Left cardiac atrium (tissue), 4 donors: Measurements from ENCODE around the gene TRPV6. TPM values are rescaled to one million over a fixed set of nuclear protein-coding genes. Genes with fewer than 3 reads are reported as not detected.

Experiments
- ATAC-seq, 2 donors: fragments of 200-7000 bp; cut with Tn5 transposase; one replicate each; pipeline ENCODE4 v1.9.1; 2020; ENCODE audit warnings: mild to moderate bottlenecking in 2 of 2, moderate library complexity in 2 of 2
- DNase-seq: peaks from one replicate; pipeline ENCODE4 v3.0.0-alpha.2; 2020
- intact Hi-C, 2 donors: fragments of 100-400 bp; cut with DNase I; formaldehyde crosslinking; loops; one replicate each; pipeline versions ENCODE4 v1.14.1 to v1.15.1; 2022 to 2023
- total RNA-seq, 2 donors: library from RNA; stranded (reverse); fragmentation: NEBNext Ultra II Directional; extraction: Animal tissue kit (Norgen Biotek cat#: 25700); gene quantifications; one replicate each; pipeline ENCODE4 v1.2.1, GENCODE V29; 2021
- donor health status: DM: no; HTN: yes; CAD: no.
- donor health status: DM: no; HTN: yes; CAD: no; lungs with severe emphysema.
- donor health status: DM: yes; HTN: yes; CAD: no.
- donor health status: Dilated cardiomyopathy.

Gene TRPV6
- total RNA-seq, 2 donors from 2014 or later, result 0.24 to 0.27 TPM

DNA sequence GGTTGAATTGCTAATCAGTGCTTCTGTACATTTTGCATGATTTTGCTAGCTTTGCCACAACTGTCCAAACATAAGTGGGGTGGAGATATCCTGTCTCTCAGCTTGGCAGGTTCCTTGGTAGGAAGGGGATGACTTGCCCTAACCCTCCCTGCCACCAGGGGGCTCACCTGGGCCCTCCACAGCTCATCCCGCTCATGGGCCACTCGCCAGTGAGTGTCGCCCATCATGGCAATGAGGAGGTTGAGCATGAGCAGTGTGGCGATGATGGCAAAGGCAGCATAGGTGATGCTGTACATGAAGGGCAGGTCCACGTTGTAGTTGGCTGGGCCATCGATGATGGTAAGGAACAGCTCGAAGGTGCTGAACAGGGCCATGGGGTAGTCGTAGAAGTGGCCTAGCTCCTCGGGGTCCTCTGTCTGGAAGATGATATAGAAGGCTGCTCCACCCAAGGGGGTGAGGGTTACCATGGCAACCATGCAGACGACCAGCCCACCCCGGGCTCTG lies 12.2 kb downstream of the TRPV6 start:
- no peak for DNase-seq
- ATAC-seq, result no peak
- intact Hi-C loops, result no loop called here

DNA sequence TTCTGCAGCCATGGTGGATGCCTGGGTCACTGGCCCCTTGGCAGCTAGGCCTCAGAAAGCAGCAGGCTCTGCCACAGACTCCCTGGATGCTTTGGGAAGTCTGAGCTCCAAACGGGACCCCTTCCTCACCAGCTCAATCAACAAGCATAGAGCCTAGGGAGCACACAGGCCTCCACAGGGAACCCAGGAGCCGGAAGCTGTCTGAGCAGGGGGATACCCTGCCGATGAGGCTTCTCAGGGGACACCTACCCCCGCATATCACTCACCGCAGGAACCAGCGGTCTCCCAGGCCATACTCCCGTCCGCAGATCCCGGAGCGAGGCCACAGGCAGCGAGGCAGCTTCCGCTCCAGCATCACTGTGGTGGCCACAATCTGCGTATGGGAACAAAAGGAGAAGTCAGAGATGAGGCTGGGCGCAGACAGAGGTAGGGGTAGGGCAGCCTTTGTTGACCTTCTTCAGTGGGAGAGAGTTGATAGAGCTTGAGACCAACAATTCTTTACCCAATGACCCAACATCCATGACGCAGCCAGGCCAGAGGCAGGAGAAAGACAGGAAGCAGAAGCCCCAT lies 13.4 kb downstream of the TRPV6 start:
- no peak for DNase-seq
- ATAC-seq, result no peak
- intact Hi-C loops, result no loop called here

DNA sequence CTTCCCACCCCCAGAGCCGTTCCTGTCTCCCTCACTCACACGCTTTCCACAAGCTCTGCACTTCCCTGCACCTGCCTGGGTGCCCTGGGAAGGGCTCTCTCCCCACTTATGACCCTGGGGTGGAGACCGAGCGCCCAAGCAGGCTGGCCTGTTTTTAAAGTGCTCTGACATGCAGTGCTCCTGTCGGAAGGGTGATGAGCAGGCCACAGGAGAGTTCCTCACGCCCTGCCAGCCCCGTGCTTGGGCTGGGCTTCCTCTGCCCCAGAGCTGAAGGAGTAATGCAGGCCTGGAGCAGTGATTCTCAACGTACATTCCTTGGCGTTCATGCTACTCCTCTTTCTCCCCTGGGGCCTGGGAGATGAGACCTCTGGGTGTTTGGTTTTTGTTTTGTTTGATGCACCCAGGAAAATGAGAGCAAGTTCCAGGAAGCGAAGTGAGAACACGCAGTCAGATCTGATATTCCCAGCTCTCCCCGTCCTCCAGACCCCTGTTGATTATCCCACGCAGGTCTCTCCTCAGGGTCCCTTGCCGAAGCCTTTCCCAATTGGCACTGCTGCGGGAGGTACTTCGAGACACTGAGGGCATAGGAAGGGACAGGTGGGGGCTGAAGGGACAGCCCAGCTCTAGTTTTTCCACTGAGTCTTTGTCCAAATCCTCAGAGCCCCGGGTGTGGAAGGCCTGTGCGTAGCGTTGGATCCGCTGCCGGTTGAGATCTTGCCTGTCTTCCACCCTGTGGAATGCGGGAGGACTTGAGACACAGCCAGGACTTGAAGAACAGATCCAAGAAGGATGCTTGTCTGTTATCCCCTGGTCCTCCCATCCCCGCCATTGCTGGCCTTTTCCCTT lies 14.1 kb downstream of the TRPV6 start:
- intact Hi-C loops, result no loop called here
- no peak for ATAC-seq
- no peak for DNase-seq

DNA sequence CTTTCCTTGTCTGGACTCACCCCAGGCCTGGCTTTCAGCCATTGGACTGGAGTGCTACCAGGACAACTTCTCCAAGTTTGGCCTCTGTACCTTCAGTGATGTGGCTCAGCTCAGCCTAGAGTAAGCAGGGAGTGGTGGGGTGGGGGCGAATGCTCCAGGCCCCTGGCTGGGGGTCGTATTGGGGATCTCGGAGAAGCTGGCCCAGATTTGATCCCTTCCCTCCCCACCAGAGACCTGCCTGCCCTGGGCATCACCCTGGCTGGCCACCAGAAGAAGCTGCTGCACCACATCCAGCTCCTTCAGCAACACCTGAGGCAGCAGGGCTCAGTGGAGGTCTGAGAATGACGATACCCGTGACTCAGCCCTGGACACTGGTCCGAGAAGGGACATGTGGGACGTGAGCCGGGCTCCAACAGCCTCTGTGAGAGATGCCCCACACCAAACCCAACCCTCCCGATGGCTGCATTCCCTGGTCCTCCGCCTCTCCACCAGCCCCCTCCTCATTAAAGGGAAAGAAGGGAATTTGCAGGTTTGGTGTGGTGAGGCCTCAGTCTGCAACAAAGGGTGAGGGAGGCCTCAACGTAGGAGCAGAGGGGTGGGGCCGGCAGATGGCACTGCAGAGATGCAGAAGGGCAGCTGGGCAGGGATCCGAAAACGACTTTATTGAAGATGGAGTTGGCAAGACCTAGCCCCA lies 14.8 kb downstream of the TRPV6 start:
- intact Hi-C loops, result no loop called here
- ATAC-seq (no peak), DNase-seq (no peak)

DNA sequence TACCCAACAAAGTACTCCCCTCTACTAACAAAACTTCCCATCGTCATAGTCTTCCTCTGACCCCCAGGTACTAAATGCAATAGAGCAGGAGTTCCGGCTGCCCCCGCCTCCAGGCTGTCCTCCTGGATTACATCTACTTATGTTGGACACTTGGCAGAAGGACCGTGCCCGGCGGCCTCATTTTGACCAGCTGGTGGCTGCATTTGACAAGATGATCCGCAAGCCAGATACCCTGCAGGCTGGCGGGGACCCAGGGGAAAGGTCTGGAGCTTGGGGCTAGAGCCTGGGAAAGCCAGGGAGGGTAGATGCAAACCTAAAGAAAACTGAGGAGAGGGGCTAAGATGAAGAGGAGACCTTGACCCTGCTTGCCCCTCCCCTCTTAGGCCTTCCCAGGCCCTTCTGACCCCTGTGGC lies 15.4 kb downstream of the TRPV6 start:
- intact Hi-C loops, result no loop called here
- DNase-seq, result no peak
- ATAC-seq, result no peak

DNA sequence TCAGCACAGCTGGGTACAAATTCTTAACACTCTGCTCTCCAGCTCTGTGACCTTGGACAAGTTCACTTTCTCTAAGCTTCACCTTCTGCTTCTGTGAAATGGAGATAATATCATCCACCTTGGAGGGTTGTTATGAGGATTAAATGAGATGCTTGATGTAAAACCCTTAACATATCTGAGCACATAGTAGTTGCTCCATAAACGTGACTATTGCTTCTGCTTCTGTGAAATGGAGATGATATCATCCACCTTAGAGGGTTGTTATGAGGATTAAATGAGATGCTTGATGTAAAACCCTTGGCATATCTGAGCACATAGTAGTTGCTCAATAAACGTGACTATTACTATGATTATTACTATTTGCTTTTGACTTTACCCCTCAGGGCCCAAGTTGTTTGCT lies 16.1 kb downstream of the TRPV6 start:
- intact Hi-C loops, result no loop called here
- DNase-seq, result no peak
- no peak for ATAC-seq

DNA sequence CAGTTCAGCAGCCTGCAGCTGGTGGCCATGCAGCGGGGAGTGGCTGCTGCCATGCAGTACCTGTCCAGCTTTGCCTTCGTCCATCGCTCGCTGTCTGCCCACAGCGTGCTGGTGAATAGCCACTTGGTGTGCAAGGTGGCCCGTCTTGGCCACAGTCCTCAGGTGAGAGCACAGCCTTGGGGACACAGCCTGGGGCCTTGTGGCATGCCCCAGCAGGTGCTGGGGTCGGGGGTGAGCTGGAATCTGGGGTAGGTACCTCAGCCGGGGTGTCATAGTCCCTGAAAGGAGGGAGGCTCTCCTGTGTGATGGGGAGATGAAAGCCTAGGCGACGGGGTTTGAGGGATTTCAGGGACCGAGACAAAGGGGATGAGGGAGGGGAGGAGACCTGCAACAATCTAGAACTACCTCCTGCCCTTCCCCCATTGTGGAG lies 16.5 kb downstream of the TRPV6 start:
- intact Hi-C loops, result no loop called here
- DNase-seq (no peak), ATAC-seq (no peak)

DNA sequence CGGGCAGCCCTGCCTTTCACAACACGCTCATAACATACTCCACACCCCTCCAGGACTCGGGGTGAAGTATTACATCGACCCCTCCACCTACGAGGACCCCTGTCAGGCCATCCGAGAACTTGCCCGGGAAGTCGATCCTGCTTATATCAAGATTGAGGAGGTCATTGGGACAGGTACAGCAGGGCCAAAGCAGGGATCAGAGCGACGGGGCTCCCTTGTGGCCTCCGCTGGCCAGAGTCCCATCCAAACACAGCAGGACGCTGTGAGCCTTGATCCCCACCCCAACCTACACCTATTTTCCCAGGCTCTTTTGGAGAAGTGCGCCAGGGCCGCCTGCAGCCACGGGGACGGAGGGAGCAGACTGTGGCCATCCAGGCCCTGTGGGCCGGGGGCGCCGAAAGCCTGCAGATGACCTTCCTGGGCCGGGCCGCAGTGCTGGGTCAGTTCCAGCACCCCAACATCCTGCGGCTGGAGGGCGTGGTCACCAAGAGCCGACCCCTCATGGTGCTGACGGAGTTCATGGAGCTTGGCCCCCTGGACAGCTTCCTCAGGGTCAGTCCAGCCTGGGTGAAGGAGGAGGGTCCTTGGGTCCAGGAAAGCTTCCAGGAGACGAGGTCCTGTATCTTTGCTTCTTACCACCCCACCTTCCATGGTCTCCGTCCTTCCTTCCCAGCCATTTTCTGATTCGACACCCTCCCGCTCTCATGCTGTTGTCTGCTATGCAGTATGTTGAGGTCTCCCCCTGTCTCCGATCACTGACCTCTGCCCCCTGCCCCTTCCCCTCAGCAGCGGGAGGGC lies 17.2 kb downstream of the TRPV6 start:
- no peak for ATAC-seq
- intact Hi-C loops, result no loop called here
- DNase-seq, result no peak

DNA sequence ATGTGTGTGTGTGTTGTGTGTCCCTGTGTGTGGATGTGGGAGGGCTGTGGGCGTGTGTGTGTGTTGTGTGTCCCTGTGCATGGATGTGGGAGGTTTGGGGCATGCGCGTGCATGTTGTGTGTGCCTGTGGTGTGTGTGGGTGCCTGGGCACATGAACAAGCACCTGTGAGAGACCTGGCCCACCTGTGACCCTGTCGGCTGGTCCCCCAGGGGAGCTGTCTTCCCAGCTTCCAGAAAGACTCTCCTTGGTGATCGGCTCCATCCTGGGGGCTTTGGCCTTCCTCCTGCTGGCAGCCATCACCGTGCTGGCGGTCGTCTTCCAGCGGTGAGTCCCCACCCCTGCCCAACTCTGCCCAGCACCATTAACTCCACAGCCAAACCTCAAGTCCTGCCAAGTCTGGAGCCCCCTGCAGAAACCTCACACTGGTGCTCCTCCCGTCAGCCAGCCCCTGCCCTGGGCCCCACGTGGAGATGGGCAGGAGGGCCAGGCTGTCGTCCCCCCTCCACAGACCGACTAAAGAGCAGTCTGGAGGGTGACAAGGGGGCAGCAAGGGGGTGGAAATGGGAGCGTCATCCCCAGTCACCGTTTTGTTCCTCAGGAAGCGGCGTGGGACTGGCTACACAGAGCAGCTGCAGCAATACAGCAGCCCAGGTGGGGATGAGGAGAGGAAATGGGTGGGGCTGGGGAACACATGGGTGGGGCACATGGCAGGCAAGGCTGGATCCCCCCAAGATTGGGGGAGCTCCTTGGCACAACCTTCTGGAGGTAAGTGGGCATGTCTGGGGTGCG lies 18.0 kb downstream of the TRPV6 start:
- intact Hi-C loops, result no loop called here
- ATAC-seq (no peak), DNase-seq (no peak)

DNA sequence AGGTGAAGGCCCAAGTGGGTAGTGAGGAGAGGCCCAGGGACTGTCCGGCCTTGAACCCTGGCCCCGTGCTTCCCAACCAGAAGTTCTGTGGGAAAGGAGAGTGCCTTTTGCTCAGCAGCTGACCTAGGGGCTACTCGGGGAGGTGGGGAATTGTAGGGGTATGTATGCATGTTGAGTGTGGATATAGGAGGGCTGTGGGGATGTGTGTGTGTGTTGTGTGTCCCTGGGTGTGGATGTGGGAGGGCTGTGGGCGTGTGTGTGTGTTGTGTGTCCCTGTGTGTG lies 18.5 kb downstream of the TRPV6 start:
- intact Hi-C loops, result no loop called here
- no peak for DNase-seq
- no peak for ATAC-seq

DNA sequence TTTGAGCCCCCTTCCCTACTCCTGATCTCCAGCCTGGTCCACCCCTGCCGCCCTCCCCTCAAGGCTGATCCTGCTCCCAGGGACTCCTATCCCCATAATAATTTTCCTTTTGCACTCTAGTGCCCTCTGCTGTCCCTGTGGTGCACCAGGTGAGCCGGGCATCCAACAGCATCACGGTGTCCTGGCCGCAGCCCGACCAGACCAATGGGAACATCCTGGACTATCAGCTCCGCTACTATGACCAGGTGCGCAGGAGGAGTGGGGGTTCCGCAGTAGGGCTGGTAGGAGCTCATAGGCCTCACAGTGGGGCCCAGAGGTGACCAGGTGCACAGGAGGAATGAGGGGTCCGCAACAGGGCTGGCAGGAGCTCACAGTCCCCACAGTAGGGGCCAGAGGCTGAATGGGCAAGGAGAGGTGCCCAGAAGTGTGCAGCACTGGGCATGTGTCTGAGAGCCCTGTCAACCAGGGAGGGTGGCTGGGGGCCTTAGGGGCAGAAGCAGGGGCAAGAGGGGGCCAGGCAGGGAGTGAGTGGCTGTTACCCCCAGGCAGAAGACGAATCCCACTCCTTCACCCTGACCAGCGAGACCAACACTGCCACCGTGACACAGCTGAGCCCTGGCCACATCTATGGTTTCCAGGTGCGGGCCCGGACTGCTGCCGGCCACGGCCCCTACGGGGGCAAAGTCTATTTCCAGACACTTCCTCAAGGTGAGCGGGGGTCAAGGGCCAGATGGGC lies 19.0 kb downstream of the TRPV6 start:
- DNase-seq (no peak), ATAC-seq (peak; percentile 52 to 61)
- intact Hi-C loops, result no loop called here

DNA sequence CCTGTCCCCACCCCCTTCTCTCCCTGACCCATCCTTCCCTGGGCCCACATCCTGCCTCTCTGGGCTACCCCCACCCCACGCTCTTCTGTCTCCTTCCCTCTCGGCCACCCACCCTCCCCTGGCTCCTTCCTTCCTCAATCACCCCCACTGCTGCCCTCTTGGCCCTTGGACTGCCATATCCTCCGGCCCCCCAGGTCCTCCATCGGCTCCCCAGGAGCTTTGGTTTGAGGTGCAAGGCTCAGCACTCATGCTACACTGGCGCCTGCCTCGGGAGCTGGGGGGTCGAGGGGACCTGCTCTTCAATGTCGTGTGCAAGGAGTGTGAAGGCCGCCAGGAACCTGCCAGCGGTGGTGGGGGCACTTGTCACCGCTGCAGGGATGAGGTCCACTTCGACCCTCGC lies 19.8 kb downstream of the TRPV6 start:
- ATAC-seq, result no peak
- DNase-seq, result no peak
- intact Hi-C loops, result no loop called here

DNA sequence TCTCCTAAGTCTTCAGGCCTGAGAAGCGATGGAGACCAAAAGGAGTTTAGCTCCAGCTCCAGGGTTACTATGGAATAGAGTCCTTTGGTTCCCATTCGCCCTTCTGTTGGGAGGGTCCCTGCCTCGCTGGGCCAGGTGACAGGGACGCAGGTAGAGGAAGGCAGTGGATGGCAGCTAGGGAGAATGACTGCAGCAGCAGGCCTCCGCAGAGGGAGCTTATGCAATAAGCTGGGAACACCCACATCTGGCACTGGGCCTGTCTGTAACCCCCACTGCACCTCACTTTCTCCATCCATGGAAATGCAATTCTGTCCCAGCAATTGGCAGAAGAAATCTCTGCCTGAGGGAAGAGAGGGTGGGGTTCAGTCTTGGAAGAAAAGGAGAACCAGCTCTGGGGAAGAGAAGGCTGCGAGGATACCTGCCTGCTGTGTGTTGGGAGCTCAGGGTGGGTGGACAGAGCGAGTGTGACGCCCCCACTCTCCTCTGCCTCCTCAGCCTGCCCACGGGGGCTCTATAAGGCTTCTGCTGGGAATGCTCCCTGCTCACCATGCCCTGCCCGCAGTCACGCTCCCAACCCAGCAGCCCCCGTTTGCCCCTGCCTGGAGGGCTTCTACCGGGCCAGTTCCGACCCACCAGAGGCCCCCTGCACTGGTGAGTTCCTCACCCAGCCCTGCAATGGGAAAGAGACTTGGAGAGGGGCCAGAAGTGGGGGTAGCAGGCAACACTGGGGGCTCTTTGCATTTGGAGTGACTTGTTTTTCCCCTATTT lies 20.4 kb downstream of the TRPV6 start:
- ATAC-seq (no peak), DNase-seq (no peak)
- intact Hi-C loops, result no loop called here

DNA sequence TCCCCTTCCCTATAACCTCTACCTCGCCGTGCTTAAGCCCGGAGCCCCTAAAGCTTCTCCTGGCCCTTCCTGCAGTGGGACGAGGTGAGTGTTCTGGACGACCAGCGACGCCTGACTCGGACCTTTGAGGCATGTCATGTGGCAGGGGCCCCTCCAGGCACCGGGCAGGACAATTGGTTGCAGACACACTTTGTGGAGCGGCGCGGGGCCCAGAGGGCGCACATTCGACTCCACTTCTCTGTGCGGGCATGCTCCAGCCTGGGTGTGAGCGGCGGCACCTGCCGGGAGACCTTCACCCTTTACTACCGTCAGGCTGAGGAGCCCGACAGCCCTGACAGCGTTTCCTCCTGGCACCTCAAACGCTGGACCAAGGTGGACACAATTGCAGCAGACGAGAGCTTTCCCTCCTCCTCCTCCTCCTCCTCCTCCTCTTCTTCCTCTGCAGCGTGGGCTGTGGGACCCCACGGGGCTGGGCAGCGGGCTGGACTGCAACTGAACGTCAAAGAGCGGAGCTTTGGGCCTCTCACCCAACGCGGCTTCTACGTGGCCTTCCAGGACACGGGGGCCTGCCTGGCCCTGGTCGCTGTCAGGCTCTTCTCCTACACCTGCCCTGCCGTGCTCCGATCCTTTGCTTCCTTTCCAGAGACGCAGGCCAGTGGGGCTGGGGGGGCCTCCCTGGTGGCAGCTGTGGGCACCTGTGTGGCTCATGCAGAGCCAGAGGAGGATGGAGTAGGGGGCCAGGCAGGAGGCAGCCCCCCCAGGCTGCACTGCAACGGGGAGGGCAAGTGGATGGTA lies 21.5 kb downstream of the TRPV6 start:
- intact Hi-C loops, result no loop called here
- ATAC-seq (no peak), DNase-seq (no peak)

DNA sequence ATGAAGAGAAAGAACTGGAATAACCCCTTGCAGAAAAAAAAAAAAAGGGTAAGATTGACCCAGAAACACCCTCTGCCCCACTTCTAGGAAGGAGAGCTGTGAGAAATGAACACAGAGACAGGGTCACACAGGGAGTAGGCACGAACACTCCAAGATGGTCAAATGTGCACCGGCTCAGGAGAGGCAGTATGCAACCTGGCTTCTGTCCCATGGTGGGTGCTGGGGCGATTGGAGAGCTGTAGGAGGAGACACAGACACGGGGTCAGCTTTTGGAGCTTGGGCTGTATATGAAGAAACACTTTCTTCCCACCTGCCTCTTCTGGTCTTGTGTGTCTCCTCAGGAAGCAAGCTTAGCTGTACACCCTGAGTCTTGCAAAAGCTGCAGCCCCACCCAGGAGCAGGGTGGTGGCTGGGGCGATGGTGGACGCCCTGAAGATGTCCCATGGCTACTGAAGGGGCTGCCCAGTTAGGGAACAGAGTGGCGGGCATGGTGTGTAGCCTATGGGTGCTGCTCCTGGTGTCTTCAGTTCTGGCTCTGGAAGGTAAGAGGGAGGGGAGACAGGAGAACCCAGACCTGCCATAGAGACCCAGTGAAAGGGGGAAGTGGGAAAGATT lies 22.7 kb downstream of the TRPV6 start:
- no peak for ATAC-seq
- DNase-seq, result no peak
- intact Hi-C loops, result no loop called here

DNA sequence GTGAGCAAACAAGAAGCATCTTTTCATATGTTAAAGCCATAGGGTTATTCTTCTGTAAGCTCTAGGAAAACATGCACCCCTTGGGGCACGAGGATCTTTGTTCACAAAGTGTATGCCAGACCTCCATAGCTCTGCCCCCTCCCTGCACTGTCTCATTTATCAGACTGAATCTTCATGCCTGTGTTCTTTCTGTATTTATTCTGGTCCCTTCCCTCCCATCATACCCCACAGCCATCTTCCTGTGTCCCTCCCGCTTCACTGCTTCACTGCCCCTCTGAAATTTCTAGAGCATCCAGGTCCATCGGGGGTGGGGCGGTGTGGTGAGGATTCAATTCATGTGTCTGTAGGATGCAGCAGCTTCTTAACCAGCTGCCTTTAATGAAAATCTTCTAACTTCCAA lies 23.2 kb downstream of the TRPV6 start:
- intact Hi-C loops, result no loop called here
- ATAC-seq, result no peak
- DNase-seq, result no peak
